Panc1 (cell line): ENCODE data around the gene PLEKHN1. TPM values are rescaled to one million over a fixed set of nuclear protein-coding genes. Genes with fewer than 3 reads are reported as not detected.

Source experiments
- ATAC-seq: fragments of 200-7000 bp; cut with Tn5 transposase; 2 replicates; pipeline ENCODE4 v1.9.1; 2020; ENCODE audit warnings: mild to moderate bottlenecking, moderate library complexity
- BruUV-seq: library from RNA; stranded (reverse); fragments of 400-500 nt; replicated peaks from 2 replicates; lab custom pipeline; 2021; lab: Mats Ljungman, UMichigan
- CTCF ChIA-PET: fragments of 300-600 bp; sonication (Branson Sonifier 250); formaldehyde crosslinking; loops from one replicate; lab custom pipeline; 2022; ENCODE audit warnings: antibody characterized with exemption; lab: Charles Lee
- POLR2A ChIA-PET: fragments of 300-600 bp; sonication (Branson Sonifier 250); formaldehyde crosslinking; loops from one replicate; lab custom pipeline; 2022; ENCODE audit warnings: antibody characterized with exemption; lab: Charles Lee
- DNase-seq: peaks from one replicate; pipeline ENCODE4 v3.0.0-alpha.2; 2010; ENCODE audit warnings: low read depth, low spot score
- H3K27ac ChIP-seq: 2 replicates; pipeline ENCODE4 v1.5.1; 2011; ENCODE audit warnings: mild to moderate bottlenecking, low read length, inconsistent platforms
- H3K27me3 ChIP-seq: fragments of 200-500 bp; sonication (Bioruptor generic); 2 replicates; pipeline ENCODE4 v1.6.0; 2014; ENCODE audit warnings: low read length, inconsistent platforms; ENCODE audit not compliant: control insufficient read depth, insufficient read depth
- H3K36me3 ChIP-seq: fragments of 200-500 bp; sonication (Bioruptor generic); 2 replicates; pipeline ENCODE4 v1.5.1; 2014; ENCODE audit warnings: inconsistent platforms, mild to moderate bottlenecking, low read length, moderate library complexity; ENCODE audit not compliant: control insufficient read depth, insufficient read depth
- H3K4me1 ChIP-seq: 2 replicates; pipeline ENCODE4 v1.5.1; 2011; ENCODE audit warnings: inconsistent platforms, mild to moderate bottlenecking, low read length, moderate library complexity; ENCODE audit not compliant: control insufficient read depth, insufficient read depth
- H3K4me3 ChIP-seq, 2 experiments: 2 replicates each; pipeline ENCODE4 v1.5.1; 2011 to 2012; ENCODE audit warnings: low read depth in 2 of 2, low read length in 2 of 2, mild to moderate bottlenecking in 2 of 2, inconsistent platforms in 1 of 2, moderate library complexity in 1 of 2
- H3K9me3 ChIP-seq: fragments of 200-500 bp; sonication (Bioruptor generic); 2 replicates; pipeline ENCODE4 v1.5.1; 2014; ENCODE audit warnings: low read depth, mild to moderate bottlenecking, inconsistent platforms, low read length, moderate library complexity; ENCODE audit not compliant: control insufficient read depth, insufficient read depth
- CTCF ChIP-seq: fragments of 450-650 bp; IDR thresholded peaks from 2 replicates; pipeline ENCODE4 v1.5.1; 2017; ENCODE audit warnings: mild to moderate bottlenecking
- POLR2AphosphoS5 ChIP-seq: IDR thresholded peaks from 2 replicates; pipeline ENCODE4 v1.6.1; 2012; ENCODE audit warnings: mild to moderate bottlenecking, low read depth, low read length, moderate library complexity
- REST ChIP-seq, 2 experiments: IDR thresholded peaks; 2 replicates each; pipeline ENCODE4 v1.6.1; 2011 to 2012; ENCODE audit warnings: low read depth in 2 of 2, control low read depth in 1 of 2, low read length in 1 of 2, mild to moderate bottlenecking in 1 of 2, moderate library complexity in 1 of 2; ENCODE audit not compliant: insufficient read depth in 1 of 2
- SIN3A ChIP-seq: IDR thresholded peaks from 2 replicates; pipeline ENCODE4 v1.6.1; 2012; ENCODE audit warnings: low read depth, mild to moderate bottlenecking, low read length, moderate library complexity, borderline replicate concordance; ENCODE audit not compliant: insufficient read depth
- TCF7L2 ChIP-seq: IDR thresholded peaks from 2 replicates; pipeline ENCODE4 v1.6.1; 2011; ENCODE audit warnings: mild to moderate bottlenecking, low read depth, low read length, inconsistent platforms
- in situ Hi-C: cut with HindIII; loops from 2 replicates; pipeline ENCODE4 v1.10.0; 2016; ENCODE audit warnings: low sequenced_read_pairs, low pct_unique_long_range_greater_than_20kb
- intact Hi-C: fragments of 100-400 bp; cut with micrococcal nuclease; formaldehyde crosslinking; loops from one replicate; pipeline ENCODE4 v1.10.0; 2022; ENCODE audit not compliant: unreplicated experiment
- total RNA-seq: library from RNA; stranded (reverse); gene quantifications from one replicate; pipeline ENCODE4 v1.2.1, GENCODE V29; 2021; ENCODE audit not compliant: unreplicated experiment

The PLEKHN1 gene
- total RNA-seq, 1 experiment from 2014 or later, result 9.8 TPM

- H3K9me3 ChIP-seq, result no peaks in the 10 kb centered on the region
- H3K27ac ChIP-seq, result no peak overlapping the region
- DNase-seq (no peak), ATAC-seq (no peak)
- peaks cover 4% of the 10 kb centered on the region; the same call in 1 of the 2 replicates for H3K4me1 ChIP-seq
- no TSS peak for BruUV-seq
- POLR2A ChIA-PET, result no interaction called here
- TF ChIP-seq REST (IDR thresholded peaks at IDR 0.05; ENCODE audit: insufficient read depth in 1 of 2, low read depth in 2 of 2, low read length in 1 of 2) (no peak), POLR2AphosphoS5 (no peak), CTCF (no peak), SIN3A (no peak), TCF7L2 (no peak)
- intact Hi-C loops (no loop called here), in situ Hi-C loops (no loop called here)
- CTCF ChIA-PET, result no interaction called here
- no peak overlapping the region for H3K4me3 ChIP-seq
- no peaks in the 10 kb centered on the region for H3K36me3 ChIP-seq
- no peaks in the 10 kb centered on the region for H3K27me3 ChIP-seq
Measured at GRCh38 chr1:979744-980072, 13.4 kb downstream of the PLEKHN1 start.

- Histone ChIP-seq H3K27me3 (no peaks in the 10 kb centered on the region), H3K27ac (no peak overlapping the region), H3K9me3 (no peaks in the 10 kb centered on the region), H3K4me3 (no peak overlapping the region), H3K4me1 (peaks cover 4% of the 10 kb centered on the region; the same call in 1 of the 2 replicates), H3K36me3 (no peaks in the 10 kb centered on the region)
- TF ChIP-seq SIN3A, result no peak
- no peak for TF ChIP-seq TCF7L2
- TF ChIP-seq CTCF, result no peak
- no peak for TF ChIP-seq POLR2AphosphoS5
- CTCF ChIA-PET, result no interaction called here
- in situ Hi-C loops, result no loop called here
- BruUV-seq, result no TSS peak
- POLR2A ChIA-PET, result interaction anchor here (0.5 kb wide), 2 partner anchors 13 to 78 kb away, joined by 5 to 10 read pairs; no protein-coding TSS in a partner anchor
- DNase-seq (no peak), ATAC-seq (no peak)
- intact Hi-C loops, result no loop called here
Measured at GRCh38 chr1:980137-980571, 13.9 kb downstream of the PLEKHN1 start.
